Central memory CD8-positive, alpha-beta T cell (primary cell): Measurements from ENCODE around the gene TTLL10.
"Not testable (repeated sequence)": the region's sequence is repeated elsewhere in the genome, so short reads cannot be mapped to it uniquely, and the experiment has no call there.

Source experiments
- ATAC-seq: fragments of 150-1000 bp; cut with Tn5 transposase; replicated peaks from 2 replicates; pipeline ENCODE4 v1.10.0; 2022; ENCODE audit warnings: mild to moderate bottlenecking, moderate FRiP score, moderate number of reproducible peaks; ENCODE audit not compliant: poor library complexity, severe bottlenecking; ENCODE audit errors: extremely low read depth
- DNase-seq, 2 donors: peaks; one replicate each; pipeline ENCODE4 v3.0.0; 2021; ENCODE audit warnings: low spot score in 2 of 2
- H3K27ac Mint-ChIP-seq: one replicate; pipeline ENCODE4 v1.8.0; 2022; ENCODE audit warnings: low read depth, mild to moderate bottlenecking, moderate library complexity, mixed read lengths
- H3K27me3 Mint-ChIP-seq: one replicate; pipeline ENCODE4 v1.8.0; 2022; ENCODE audit warnings: mixed read lengths
- H3K36me3 Mint-ChIP-seq: one replicate; pipeline ENCODE4 v1.8.0; 2022; ENCODE audit warnings: mild to moderate bottlenecking, moderate library complexity, mixed read lengths; ENCODE audit not compliant: insufficient read depth
- H3K4me1 Mint-ChIP-seq: one replicate; pipeline ENCODE4 v1.8.0; 2022; ENCODE audit warnings: mixed read lengths
- H3K4me3 Mint-ChIP-seq: one replicate; pipeline ENCODE4 v1.8.0; 2022; ENCODE audit warnings: mild to moderate bottlenecking, moderate library complexity, mixed read lengths
- H3K9me3 Mint-ChIP-seq: one replicate; pipeline ENCODE4 v1.8.0; 2022; ENCODE audit warnings: mixed read lengths

Gene TTLL10

GRCh38 chr1:1132956-1133750 lies 40.5 kb upstream of the TTLL10 start:
- no peak for DNase-seq
- ATAC-seq: no peak
- Mint-ChIP-seq H3K4me1 (peaks cover 9% of the 10 kb centered on the region), H3K4me3 (no peak overlapping the region), H3K36me3 (peaks cover 2% of the 10 kb centered on the region), H3K27ac (no peak overlapping the region), H3K9me3 (no peaks in the 10 kb centered on the region), H3K27me3 (peaks cover 7% of the 10 kb centered on the region)

DNA sequence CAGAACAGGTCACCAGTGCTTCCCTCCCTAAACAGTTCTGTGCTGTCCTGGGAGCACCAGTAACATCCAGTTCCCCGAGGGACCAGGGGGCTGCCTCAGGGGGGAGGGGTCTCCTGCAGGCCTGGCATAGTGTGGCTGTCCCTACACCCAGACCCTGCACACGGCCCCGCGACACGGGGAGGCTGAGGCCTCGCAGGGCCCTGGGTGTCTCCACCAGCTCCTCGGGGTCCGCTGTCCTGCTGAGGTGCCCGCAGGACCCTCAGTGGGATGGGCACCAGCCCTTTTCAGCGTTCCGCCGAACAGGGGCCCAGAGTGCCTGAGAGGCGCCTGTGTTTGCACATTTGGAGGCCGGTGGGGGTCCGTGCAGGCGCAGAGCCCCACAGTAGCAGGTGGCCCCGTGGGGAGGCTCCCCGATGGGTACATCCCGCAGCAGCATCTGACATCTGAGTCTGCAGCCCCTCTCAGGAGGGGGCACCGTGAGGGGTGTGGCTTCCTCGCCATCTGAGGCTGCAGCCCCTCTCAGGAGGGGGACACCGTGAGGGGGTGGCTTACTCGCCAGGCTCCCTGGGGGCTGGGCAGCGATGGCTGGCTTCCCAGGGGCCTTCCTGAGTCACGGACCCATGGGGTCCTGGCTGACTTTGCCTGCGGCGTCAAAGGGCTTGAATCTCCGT lies 39.2 kb upstream of the TTLL10 start:
- ATAC-seq (no peak), DNase-seq (no peak)
- Mint-ChIP-seq H3K9me3 (no peaks in the 10 kb centered on the region), H3K4me1 (peaks cover 9% of the 10 kb centered on the region), H3K4me3 (no peak overlapping the region), H3K36me3 (no peaks in the 10 kb centered on the region), H3K27ac (no peak overlapping the region), H3K27me3 (peaks cover 11% of the 10 kb centered on the region)

DNA sequence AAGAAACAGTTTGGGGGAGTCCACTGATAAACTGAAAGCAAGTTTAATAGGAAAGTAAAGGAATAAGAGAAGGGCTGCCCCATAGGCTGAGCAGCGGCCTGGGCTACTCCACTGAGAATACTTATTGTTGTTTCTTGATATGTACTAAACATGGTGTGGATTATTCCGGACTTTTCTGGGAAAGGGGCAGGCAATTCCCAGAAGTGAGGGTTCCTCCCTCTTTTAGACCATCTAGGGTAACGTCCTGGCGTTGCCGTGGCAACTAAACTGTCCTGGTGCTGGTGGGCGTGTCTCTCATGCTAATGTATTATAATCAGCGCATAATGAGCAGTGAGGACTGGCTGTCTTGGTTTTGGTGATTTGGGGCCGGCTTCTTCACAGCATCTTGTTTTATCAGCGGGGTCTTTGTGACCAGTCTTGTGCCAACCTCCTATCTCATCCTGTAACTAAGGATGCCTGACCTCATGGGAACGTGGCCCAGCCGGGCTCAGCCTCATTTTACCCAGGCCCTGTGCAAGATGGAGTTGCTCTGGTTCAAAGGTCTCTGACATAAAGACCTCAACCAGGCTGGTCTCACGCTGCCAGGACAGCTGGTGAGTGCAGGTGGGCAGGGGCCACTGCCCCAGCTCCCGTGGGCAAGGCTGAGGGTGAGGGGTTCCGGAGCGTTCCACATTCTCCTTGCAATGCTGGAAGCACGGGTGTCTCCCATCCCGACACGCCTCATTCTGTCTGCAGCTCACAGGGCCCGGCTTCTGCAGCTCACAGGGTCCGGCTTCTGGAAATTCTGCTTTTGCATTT lies 38.1 kb upstream of the TTLL10 start:
- H3K36me3 Mint-ChIP-seq: no peaks in the 10 kb centered on the region
- H3K9me3 Mint-ChIP-seq: no peaks in the 10 kb centered on the region
- DNase-seq: no peak
- H3K4me1 Mint-ChIP-seq: peaks cover 9% of the 10 kb centered on the region
- peaks cover 11% of the 10 kb centered on the region for H3K27me3 Mint-ChIP-seq
- H3K4me3 Mint-ChIP-seq: peak overlapping the region; percentile 41
- H3K27ac Mint-ChIP-seq: no peak overlapping the region
- ATAC-seq: no peak

DNA sequence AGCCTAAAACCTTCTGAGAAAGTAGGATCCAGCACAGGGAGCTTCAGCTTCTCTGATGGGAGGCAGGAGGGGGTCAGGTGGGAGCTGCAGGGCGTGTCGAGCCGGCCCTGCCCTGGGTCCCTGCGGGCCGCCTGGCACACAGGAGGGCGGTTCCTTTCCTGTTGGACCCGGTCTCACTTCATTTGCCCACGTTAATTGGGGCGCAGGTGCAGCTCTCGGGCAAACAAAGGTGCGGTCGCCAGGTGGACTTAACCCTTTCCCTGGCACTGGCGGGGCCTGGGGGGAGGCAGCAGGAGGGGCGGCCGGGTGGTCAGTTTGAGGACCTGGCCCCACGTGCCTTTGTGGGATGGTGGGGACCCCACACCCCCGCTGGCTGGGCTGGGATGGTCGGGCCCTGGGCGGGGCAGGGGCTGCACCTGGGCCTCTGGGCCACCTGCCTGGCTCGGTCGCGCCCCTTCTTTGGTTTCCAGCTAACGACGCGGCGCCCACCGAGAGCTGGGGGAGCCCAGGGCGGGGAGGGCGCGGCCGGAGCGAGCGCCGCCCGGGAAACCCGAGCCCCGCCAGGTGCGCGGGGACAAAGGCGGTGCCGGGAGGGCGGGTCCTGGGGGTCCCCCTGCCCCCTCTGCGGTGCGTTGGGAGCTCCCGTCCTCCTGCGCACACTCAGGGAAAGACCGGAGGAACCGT lies 37.0 kb upstream of the TTLL10 start:
- DNase-seq (no peak), ATAC-seq (peak; percentile 27)
- Mint-ChIP-seq H3K9me3 (no peaks in the 10 kb centered on the region), H3K27me3 (peaks cover 11% of the 10 kb centered on the region), H3K27ac (no peak overlapping the region), H3K36me3 (no peaks in the 10 kb centered on the region), H3K4me1 (peaks cover 9% of the 10 kb centered on the region), H3K4me3 (peak overlapping the region; percentile 41)

DNA sequence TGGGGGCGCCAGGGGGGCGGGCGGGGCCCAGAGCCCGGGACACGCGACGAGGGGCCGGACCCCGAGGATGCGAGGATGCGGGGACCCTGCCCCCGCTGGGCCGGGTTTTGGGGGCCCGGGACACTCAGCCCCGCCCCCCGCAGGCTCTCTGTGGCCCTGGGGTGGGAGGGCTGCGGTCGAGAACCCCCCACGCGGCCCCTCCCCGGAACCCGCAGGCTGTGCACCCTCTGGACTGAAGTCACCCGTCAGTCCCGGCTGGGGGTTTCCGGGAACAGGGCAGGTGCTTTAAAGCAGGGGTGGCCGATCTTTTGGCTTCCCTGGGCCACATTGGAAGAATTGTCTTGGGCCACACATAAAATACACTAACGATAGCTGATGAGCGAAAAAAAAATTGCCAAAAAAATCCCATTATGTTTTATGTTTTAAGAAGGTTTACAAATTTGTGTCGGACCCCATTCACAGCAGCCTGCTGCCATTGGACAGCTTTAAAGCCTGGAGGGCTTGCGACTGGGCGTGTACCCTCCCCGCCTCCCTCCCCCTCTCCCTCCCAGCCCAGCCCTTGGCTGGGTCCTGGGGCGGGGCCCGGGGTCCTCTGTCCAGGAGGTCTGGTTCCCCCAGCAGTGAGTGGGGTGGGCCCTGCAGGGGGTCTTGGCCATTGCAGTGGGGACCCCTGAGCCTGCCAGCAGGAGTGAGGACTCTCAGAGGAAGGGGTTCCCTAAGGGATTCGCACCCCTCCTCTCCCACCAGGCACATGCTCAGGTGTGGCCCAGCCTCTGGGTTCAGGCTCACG lies 36.2 kb upstream of the TTLL10 start:
- Mint-ChIP-seq H3K9me3 (no peaks in the 10 kb centered on the region), H3K27me3 (peaks cover 11% of the 10 kb centered on the region), H3K27ac (peak overlapping the region; percentile 41), H3K36me3 (no peaks in the 10 kb centered on the region), H3K4me1 (peaks cover 9% of the 10 kb centered on the region), H3K4me3 (peak overlapping the region; percentile 63)
- ATAC-seq: peak; percentile 74
- peak; percentile 34 to 56 for DNase-seq

DNA sequence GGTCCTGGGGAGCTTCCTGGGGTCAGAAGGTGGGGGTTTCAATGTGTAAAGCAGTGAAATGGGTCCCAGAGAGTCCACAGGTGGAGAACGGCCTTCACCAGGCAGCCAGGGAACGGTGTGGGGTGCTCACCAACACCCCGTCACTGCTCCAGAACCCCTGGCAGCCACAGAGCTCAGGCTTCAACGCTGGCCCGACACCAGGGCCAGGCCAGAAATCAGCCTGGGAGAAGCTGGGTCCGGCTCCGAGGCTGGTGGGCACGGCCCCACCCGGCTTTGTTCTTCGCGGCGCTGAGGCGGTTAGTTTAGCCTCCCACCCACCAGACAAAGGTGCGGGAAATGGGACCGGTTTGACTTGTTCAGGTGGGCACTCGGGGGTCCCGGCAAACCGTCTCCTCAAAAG lies 33.0 kb upstream of the TTLL10 start:
- DNase-seq (no peak), ATAC-seq (no peak)
- no peak overlapping the region for H3K4me3 Mint-ChIP-seq
- H3K36me3 Mint-ChIP-seq: no peaks in the 10 kb centered on the region
- peaks cover 9% of the 10 kb centered on the region for H3K4me1 Mint-ChIP-seq
- H3K27me3 Mint-ChIP-seq: peaks cover 11% of the 10 kb centered on the region
- H3K27ac Mint-ChIP-seq: no peak overlapping the region
- no peaks in the 10 kb centered on the region for H3K9me3 Mint-ChIP-seq

- no peak overlapping the region for H3K4me3 Mint-ChIP-seq
- no peaks in the 10 kb centered on the region for H3K9me3 Mint-ChIP-seq
- no peak for DNase-seq
- peaks cover 16% of the 10 kb centered on the region for H3K27me3 Mint-ChIP-seq
- peaks cover 9% of the 10 kb centered on the region for H3K4me1 Mint-ChIP-seq
- ATAC-seq: no peak
- H3K36me3 Mint-ChIP-seq: no peaks in the 10 kb centered on the region
- no peak overlapping the region for H3K27ac Mint-ChIP-seq
These were observed 32.3 kb upstream of the TTLL10 start for GRCh38 chr1:1141244-1141910.

DNA sequence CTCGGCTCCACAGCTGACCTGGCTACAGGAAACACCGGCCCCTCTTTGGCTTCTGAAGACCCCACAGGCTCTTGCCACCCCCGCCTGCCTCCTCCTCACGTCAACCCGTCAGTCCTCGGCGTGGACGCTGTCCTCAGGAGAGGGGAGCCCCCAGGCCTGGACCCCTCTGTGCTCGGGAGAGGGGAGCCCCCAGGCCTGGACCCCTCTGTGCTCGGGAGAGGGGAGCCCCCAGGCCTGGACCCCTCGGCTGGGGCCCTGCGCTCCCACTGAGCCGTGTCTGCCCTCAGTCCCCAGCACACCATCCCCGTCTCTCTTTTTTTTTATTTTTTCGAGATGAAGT lies 31.8 kb upstream of the TTLL10 start:
- no peaks in the 10 kb centered on the region for H3K9me3 Mint-ChIP-seq
- no peak overlapping the region for H3K27ac Mint-ChIP-seq
- H3K27me3 Mint-ChIP-seq: peaks cover 20% of the 10 kb centered on the region
- no peaks in the 10 kb centered on the region for H3K36me3 Mint-ChIP-seq
- ATAC-seq (no peak), DNase-seq (no peak)
- H3K4me1 Mint-ChIP-seq: peaks cover 9% of the 10 kb centered on the region
- no peak overlapping the region for H3K4me3 Mint-ChIP-seq

GRCh38 chr1:1142352-1142751 lies 31.3 kb upstream of the TTLL10 start:
- H3K4me1 Mint-ChIP-seq: not testable (repeated sequence)

DNA sequence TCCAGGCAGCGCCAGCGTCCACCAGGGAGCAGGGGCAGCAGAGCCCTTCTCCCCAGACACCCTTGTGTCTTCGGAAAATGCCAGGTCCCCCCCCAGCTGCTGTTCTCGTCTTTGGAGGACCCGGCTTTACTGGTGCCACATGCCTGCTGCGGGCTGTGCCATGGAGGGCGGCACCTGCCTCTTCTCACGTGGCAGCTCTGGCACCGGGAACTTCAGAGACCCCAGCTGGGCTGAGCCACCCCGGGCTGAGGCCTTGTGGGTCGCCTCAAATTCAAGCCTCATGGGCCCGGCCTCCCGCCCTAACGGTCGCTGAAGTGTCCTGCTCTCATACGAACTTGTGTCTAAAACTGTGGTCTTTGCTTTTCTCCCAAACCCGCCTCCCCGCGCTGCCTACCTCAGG lies 30.8 kb upstream of the TTLL10 start:
- Mint-ChIP-seq H3K36me3 (no peaks in the 10 kb centered on the region), H3K4me1 (peaks cover 3% of the 10 kb centered on the region), H3K9me3 (no peaks in the 10 kb centered on the region), H3K27ac (no peak overlapping the region), H3K27me3 (peaks cover 16% of the 10 kb centered on the region), H3K4me3 (no peak overlapping the region)
- no peak for DNase-seq
- ATAC-seq: no peak

More at GRCh38 chr1:1142352-1142751, 31.3 kb upstream of the TTLL10 start:
- H3K4me3 Mint-ChIP-seq, H3K36me3 Mint-ChIP-seq, H3K27ac Mint-ChIP-seq, ATAC-seq, H3K9me3 Mint-ChIP-seq, DNase-seq: not testable (repeated sequence)
- peaks cover 20% of the 10 kb centered on the region for H3K27me3 Mint-ChIP-seq

DNA sequence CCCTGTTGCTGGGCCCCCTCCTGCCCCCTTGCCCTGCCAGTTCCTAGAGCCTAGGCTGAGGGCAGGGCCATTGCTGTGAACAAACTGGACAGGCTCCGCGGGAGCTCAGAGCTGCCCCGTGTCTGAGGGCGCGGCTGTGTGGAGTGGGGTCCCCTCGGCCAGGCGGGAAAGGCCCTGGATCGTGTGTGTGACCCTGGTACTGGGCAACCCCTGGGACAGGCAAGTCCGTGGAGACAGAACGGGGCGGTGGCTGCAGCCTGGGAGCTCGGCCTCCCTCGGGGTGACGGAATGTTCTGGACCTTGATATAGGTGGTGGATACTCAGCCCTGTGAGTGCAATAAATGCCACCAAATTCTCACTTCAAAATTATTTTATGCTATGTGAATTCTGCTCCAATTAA lies 30.0 kb upstream of the TTLL10 start:
- no peak for ATAC-seq
- Mint-ChIP-seq H3K36me3 (no peaks in the 10 kb centered on the region), H3K27ac (no peak overlapping the region), H3K27me3 (peaks cover 9% of the 10 kb centered on the region), H3K4me3 (no peak overlapping the region), H3K9me3 (no peaks in the 10 kb centered on the region), H3K4me1 (no peaks in the 10 kb centered on the region)
- DNase-seq: no peak
